ENCODE measurements around the gene NAP1L1. TPM values are rescaled to one million over a fixed set of nuclear protein-coding genes. Genes with fewer than 3 reads are reported as not detected.

The NAP1L1 gene
- total RNA-seq, 1 donor from 2014 or later: 429 TPM

DNA sequence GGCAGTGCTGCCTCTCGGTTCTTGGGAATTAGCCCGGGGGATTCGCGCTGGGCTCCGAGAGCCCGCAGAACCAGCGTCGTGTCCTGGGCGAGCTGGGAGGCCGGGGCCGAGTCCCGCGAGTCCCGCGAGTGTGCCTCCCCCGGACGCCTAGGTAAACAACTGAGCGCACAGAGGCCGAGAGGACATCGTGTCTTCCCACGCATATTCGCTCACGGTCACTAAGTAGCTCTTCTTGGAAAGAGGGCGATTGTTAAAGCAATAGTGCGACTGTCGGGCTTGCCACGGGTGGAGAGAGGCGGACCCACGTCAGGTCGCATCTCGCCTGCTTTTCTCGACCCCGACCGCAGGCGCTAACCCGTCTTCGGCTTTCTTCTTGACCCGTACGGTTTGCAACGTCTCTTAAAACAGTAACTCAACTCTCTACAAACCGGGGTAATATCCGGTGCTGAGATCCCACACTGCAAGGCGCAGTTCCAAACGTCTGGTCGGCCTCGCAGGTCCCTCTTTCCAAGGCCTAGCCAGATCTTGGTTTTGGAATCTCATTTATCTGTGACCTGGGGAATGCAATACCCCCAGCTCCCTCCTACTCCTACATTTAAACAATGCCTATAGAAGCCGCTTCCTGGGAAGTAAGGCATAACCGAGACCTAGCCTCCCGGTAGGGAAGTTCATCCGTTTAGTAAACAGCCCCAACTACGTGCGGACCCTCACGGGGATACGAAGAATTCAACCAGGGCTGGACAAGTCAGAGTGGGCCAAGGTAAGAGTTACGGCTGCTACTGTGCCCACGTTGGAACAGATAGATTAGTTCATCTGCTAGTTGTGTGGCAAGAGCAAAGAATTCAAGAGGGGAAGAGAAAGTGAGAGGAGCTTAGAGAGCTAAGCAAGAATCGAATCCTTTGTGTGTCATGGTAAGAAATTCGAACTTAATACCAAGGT lies 52.2 kb downstream of the NAP1L1 start:
- no peaks in the 10 kb centered on the region for H3K27me3 ChIP-seq (ENCODE audit: low read depth)
- intact Hi-C loops (cut with DNase I): loop anchor here (10.0 kb wide), 1 partner anchor 508 kb away; no protein-coding TSS in a partner anchor
- H3K4me1 ChIP-seq: peaks cover 33% of the 10 kb centered on the region
- DNase-seq: no peak
- no peaks in the 10 kb centered on the region for H3K36me3 ChIP-seq
- H3K27ac ChIP-seq: peak overlapping the region; percentile 97
- peak; percentile 68 to 69 for ATAC-seq
- H3K9me3 ChIP-seq: no peaks in the 10 kb centered on the region
- peak overlapping the region; percentile 80 for H3K4me3 ChIP-seq
- TF ChIP-seq, protein P1, sequence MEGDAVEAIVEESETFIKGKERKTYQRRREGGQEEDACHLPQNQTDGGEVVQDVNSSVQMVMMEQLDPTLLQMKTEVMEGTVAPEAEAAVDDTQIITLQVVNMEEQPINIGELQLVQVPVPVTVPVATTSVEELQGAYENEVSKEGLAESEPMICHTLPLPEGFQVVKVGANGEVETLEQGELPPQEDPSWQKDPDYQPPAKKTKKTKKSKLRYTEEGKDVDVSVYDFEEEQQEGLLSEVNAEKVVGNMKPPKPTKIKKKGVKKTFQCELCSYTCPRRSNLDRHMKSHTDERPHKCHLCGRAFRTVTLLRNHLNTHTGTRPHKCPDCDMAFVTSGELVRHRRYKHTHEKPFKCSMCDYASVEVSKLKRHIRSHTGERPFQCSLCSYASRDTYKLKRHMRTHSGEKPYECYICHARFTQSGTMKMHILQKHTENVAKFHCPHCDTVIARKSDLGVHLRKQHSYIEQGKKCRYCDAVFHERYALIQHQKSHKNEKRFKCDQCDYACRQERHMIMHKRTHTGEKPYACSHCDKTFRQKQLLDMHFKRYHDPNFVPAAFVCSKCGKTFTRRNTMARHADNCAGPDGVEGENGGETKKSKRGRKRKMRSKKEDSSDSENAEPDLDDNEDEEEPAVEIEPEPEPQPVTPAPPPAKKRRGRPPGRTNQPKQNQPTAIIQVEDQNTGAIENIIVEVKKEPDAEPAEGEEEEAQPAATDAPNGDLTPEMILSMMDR (IDR thresholded peaks at IDR 0.05): no peak

DNA sequence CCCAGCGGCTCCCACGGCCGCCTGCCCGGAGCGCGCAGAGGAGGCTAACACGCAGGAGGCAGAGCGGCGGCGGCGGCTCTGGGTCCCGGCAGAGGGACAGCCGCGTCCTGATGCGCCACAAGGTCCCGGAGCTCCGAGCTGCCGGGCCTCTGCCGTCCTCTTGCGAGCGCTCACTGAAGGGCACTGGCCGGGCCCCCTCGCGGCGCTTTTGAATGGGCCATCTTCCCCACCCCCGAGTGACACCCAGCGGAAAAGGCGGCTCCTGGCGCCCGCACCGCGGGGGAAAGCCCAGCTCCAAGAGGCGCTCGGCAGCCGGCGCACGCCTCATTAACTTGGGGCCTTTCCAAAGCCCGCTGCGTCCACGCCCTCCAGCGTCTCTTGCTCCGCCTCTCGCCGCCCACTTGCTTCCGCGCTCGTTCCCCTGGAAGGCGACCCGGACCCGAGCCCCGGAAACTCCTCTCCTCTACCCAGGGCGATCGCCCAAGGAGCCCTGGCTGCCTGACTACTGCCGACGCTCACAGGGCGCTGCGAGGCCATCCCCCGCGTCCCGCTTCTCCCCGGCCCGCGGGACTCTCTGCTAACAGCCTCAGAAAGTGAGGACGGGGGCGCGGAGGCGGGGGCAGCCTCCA lies 53.0 kb downstream of the NAP1L1 start, which contains the start of gene PHLDA1:
TSS of gene PHLDA1 (minus strand) at position 363 of the 629 bp plus-strand sequence.
- ATAC-seq (peak; percentile 92 to 95), DNase-seq (peak; percentile 94)
- peak within 1 kb of the TSS; percentile 80 for H3K4me3 ChIP-seq
- no peaks in the 10 kb centered on the region for H3K27me3 ChIP-seq (ENCODE audit: low read depth)
- H3K9me3 ChIP-seq: no peaks in the 10 kb centered on the region
- no peaks in the 10 kb centered on the region for H3K36me3 ChIP-seq
- intact Hi-C loops (cut with DNase I): loop anchor here (10.0 kb wide), 1 partner anchor 507 kb away; no protein-coding TSS in a partner anchor
- TF ChIP-seq, protein P1 (IDR thresholded peaks at IDR 0.05): peak; percentile 67
- H3K27ac ChIP-seq: peak within 1 kb of the TSS; percentile 97
- H3K4me1 ChIP-seq: peaks cover 25% of the 10 kb centered on the region

DNA sequence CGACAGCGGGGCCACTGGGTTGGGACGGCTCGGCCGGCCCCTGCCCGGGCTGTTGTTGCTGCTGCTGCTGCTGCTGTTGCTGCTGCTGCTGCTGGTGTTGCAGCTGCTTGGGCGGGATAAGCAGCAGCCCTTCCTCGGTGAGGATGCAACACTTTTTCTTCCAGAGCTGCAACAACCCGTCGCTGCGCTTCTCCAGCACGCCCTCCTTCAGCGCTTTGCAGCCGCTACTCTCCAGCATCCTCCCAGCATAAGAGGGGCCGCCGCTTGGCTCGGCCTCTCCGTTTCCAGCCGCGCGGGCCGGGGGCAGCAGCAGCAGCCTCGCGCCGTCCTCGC lies 53.4 kb downstream of the NAP1L1 start:
- H3K27ac ChIP-seq: peak overlapping the region; percentile 97
- TF ChIP-seq, protein P1 (IDR thresholded peaks at IDR 0.05): no peak
- DNase-seq (no peak), ATAC-seq (no peak)
- H3K4me1 ChIP-seq: peaks cover 25% of the 10 kb centered on the region
- H3K9me3 ChIP-seq: no peaks in the 10 kb centered on the region
- H3K4me3 ChIP-seq: peak overlapping the region; percentile 80
- H3K27me3 ChIP-seq (ENCODE audit: low read depth): no peaks in the 10 kb centered on the region
- H3K36me3 ChIP-seq: no peaks in the 10 kb centered on the region
- intact Hi-C loops (cut with DNase I): loop anchor here (10.0 kb wide), 1 partner anchor 506 kb away; no protein-coding TSS in a partner anchor

DNA sequence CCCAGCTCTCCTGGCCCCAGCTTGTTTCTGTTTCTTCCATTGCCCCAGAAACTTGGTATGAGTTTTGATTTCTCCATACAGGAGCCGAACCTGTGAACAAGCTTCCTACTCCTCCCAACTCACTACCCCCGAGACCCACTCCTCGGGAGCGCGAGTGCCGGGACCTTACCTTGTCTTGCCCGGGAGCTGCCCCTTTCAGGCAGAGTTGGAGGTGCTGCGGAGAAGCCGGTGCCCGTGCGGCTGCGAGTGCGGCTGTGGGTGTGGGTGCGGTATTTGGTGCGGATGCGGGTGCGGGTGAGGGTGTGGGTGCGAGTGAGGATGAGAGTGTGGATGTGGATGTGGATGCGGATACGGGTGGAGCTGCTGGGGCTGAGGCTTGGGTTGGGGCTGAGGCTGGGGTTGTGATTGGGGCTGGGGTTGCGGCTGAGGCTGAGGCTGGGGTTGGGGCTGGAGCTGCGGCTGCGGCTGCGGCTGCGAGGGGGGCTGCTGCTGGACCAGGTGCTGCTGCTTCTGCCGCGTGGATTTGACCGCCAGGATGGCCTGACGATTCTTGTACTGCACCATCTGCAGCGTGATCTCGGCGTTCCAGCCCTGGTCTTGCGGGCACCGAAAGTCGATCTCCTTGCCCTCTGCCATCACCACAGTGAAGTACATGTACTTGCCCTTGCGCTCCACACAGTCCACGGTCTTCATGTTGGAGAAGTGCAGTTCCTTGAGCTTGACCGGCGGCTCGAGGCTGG lies 54.0 kb downstream of the NAP1L1 start:
- Histone ChIP-seq H3K9me3 (no peaks in the 10 kb centered on the region), H3K27me3 (ENCODE audit: low read depth) (no peaks in the 10 kb centered on the region), H3K27ac (peak overlapping the region; percentile 97), H3K36me3 (no peaks in the 10 kb centered on the region), H3K4me1 (peaks cover 25% of the 10 kb centered on the region), H3K4me3 (peak overlapping the region; percentile 80)
- intact Hi-C loops (cut with DNase I): loop anchor here (10.0 kb wide), 1 partner anchor 506 kb away; no protein-coding TSS in a partner anchor
- peak; percentile 63 for DNase-seq
- TF ChIP-seq, protein P1 (IDR thresholded peaks at IDR 0.05): no peak
- ATAC-seq: peak; percentile 46 to 52

DNA sequence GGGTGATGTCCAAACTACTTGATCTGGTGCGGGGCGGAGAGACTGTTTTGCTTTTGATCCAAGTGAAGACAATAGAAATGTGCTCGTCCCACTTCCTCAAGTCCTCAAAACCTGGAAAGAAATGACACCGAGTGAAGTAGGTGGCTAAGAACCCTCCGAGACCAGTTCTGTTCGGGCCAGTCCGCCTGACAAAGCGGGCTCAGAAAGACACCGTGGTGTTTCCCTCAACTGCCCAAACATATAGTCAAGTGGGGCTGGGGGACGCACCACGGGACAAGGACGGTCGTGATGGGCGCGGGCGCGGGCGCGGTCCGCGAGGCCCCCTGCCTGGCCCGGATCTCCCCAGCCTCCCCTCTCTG lies 54.5 kb downstream of the NAP1L1 start:
- intact Hi-C loops (cut with DNase I): loop anchor here (10.0 kb wide), 1 partner anchor 505 kb away; no protein-coding TSS in a partner anchor
- peaks cover 25% of the 10 kb centered on the region for H3K4me1 ChIP-seq
- peak overlapping the region; percentile 80 for H3K4me3 ChIP-seq
- no peaks in the 10 kb centered on the region for H3K36me3 ChIP-seq
- TF ChIP-seq, protein P1 (IDR thresholded peaks at IDR 0.05): no peak
- no peaks in the 10 kb centered on the region for H3K27me3 ChIP-seq (ENCODE audit: low read depth)
- no peaks in the 10 kb centered on the region for H3K9me3 ChIP-seq
- ATAC-seq (no peak), DNase-seq (no peak)
- H3K27ac ChIP-seq: peak overlapping the region; percentile 97

Data from lower lobe of right lung (tissue), 2 donors.